Stimulated activated CD8-positive, alpha-beta memory T cell treated with anti-CD3 and anti-CD28 coated beads, Interleukin-2, amount 100 ng/mL, for 1 hour (primary cell): ENCODE measurements around the gene KIRREL3.

Experiments used
- DNase-seq, 2 donors: peaks; one replicate each; pipeline ENCODE4 v3.0.0-alpha.2; 2020; ENCODE audit warnings: low read depth in 2 of 2

Gene KIRREL3

GRCh38 chr11:126634963-126635362, 365.6 kb downstream of the KIRREL3 start:
- DNase-seq, result no peak

GRCh38 chr11:126633330-126633729, 367.2 kb downstream of the KIRREL3 start:
- no peak for DNase-seq

GRCh38 chr11:126630893-126631798, 369.4 kb downstream of the KIRREL3 start:
- DNase-seq, result no peak

GRCh38 chr11:126630488-126630887, 370.1 kb downstream of the KIRREL3 start:
- no peak for DNase-seq

- no peak for DNase-seq
These were observed 371.6 kb downstream of the KIRREL3 start for GRCh38 chr11:126628790-126629621.

- DNase-seq, result no peak
These were observed 372.1 kb downstream of the KIRREL3 start for GRCh38 chr11:126628450-126628789.

- no peak for DNase-seq
These were observed 373.1 kb downstream of the KIRREL3 start for GRCh38 chr11:126627421-126627820.

- DNase-seq, result no peak
These were observed 376.1 kb downstream of the KIRREL3 start for GRCh38 chr11:126624506-126624905.

- no peak for DNase-seq
These were observed 381.1 kb downstream of the KIRREL3 start for GRCh38 chr11:126619516-126619915.

- no peak for DNase-seq
These were observed 384.7 kb downstream of the KIRREL3 start for GRCh38 chr11:126615845-126616244.

GRCh38 chr11:126613272-126613671, 387.3 kb downstream of the KIRREL3 start:
- no peak for DNase-seq

GRCh38 chr11:126612671-126613070, 387.9 kb downstream of the KIRREL3 start:
- DNase-seq, result no peak

- DNase-seq, result no peak
These were observed 389.1 kb downstream of the KIRREL3 start for GRCh38 chr11:126611438-126611837.

GRCh38 chr11:126608658-126609057, 391.9 kb downstream of the KIRREL3 start:
- no peak for DNase-seq

- no peak for DNase-seq
These were observed 392.6 kb downstream of the KIRREL3 start for GRCh38 chr11:126607776-126608541.

- DNase-seq, result no peak
These were observed 393.2 kb downstream of the KIRREL3 start for GRCh38 chr11:126607374-126607773.

- DNase-seq, result no peak
These were observed 394.1 kb downstream of the KIRREL3 start for GRCh38 chr11:126606484-126606883.

GRCh38 chr11:126604461-126604860, 396.1 kb downstream of the KIRREL3 start:
- no peak for DNase-seq

- no peak for DNase-seq
These were observed 397.1 kb downstream of the KIRREL3 start for GRCh38 chr11:126603486-126603885.

GRCh38 chr11:126602993-126603392, 397.6 kb downstream of the KIRREL3 start:
- DNase-seq, result no peak

- no peak for DNase-seq
These were observed 398.1 kb downstream of the KIRREL3 start for GRCh38 chr11:126602349-126602940.
